ENCODE measurements around the gene INS.
"Not testable (repeated sequence)": the region's sequence is repeated elsewhere in the genome, so short reads cannot be mapped to it uniquely, and the experiment has no call there.

Gene INS

GRCh38 chr11:2132874-2133240 lies 28.2 kb downstream of the INS start:
- DNase-seq (ENCODE audit: low read depth in 2 of 2), result no peak

DNA sequence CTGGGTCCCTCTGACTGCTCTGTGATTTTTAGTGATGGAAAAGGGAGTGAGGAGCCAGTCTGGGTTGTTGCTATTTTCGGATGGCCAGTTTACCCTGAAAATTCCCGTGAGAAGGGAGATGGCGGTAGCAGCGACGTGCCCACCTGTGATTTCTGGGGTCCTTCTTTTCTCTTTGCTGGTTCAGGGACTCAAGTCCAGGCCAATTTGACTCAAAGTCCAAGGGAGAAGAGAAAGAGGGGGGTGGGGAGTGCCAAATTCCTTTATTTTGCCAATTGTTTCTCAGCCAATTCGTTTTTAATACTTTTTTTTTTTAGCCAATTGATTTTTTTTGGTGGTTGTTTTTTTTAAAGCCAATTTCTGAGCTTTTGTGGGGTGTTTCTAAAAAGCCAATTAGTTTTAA lies 28.8 kb downstream of the INS start:
- DNase-seq (ENCODE audit: low read depth in 2 of 2), result no peak

GRCh38 chr11:2131371-2132236 lies 29.4 kb downstream of the INS start:
- no peak for DNase-seq (ENCODE audit: low read depth in 2 of 2)

DNA sequence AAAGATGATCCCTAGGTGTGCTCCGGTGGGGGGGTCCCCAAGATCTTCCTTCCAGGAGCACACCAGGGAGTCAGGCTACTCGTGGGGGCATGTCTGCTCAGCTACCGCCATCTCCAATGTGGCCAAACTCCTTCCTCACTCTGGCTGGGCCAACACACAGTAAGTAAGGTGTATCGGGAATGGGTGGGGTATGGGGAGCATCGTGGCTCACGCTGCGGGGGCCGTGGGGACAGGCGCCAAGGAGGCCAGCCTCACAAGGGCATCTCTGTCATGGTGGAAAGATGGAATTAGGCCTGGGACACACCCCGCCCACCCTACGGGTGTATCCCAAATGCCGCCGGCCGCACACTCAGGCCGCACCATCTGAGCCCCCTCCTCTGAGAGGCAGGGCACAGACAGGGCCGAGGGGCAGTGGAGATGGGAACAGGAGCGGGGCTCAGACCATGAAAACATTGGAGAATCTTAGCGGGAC lies 30.1 kb downstream of the INS start:
- DNase-seq (ENCODE audit: low read depth in 2 of 2), result no peak

DNA sequence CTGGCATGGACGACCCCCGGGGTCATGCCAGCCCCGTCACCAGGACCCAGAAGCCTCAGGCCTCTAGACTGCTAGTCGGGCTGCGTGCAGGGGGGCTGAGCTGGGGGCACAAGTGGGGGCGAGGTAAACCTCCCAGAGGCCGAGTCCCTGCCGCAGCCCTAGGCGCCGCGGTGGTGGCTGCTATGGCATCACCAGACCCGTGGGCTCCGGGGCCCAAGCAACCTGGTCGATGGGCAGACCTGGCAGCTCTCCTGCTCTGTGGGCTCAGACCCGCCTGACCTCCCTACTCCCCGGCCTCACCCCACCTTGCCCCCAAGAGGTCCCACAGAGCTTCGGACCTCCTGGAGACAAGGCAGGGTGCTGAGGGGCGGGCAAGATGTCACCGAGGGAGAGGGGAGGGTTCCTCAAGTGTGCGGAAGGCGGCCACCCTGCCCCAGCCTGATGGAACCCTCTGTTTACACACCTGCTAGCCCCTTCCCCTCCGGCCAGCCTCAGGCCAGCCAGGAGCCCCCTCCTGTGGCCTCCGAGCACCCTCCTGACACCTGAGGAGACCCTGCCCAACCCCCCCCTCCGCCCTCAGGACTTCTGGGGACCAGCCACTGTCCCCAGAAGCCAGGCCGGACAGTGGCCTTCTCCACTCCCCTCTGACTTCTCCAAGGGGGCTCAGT lies 31.2 kb downstream of the INS start:
- DNase-seq (ENCODE audit: low read depth in 2 of 2), result no peak

DNA sequence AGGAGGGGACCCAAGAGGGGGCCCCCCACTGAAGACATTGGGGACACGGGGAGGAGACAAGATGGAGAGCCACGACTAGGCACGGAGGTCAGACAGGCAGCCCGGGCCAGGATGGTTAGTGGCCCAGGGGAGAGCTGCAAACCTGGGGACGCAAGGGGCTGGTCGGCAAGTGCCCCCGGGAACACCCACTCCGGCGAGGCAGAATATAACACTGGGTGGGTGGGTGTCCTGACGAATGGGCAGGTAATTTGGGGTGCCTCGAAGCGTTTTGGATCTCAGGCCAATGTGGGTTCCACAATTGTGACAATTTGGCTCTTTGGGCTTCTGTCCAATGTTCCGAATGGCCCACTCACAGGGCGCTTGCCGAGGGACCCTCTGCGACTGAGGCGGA lies 31.7 kb downstream of the INS start:
- DNase-seq (ENCODE audit: low read depth in 2 of 2), result no peak

GRCh38 chr11:2128511-2129307 lies 32.3 kb downstream of the INS start:
- DNase-seq (ENCODE audit: low read depth in 2 of 2), result no peak

GRCh38 chr11:2128130-2128510 lies 32.9 kb downstream of the INS start:
- no peak for DNase-seq (ENCODE audit: low read depth in 2 of 2)

GRCh38 chr11:2127482-2128129 lies 33.4 kb downstream of the INS start:
- no peak for DNase-seq (ENCODE audit: low read depth in 2 of 2)

DNA sequence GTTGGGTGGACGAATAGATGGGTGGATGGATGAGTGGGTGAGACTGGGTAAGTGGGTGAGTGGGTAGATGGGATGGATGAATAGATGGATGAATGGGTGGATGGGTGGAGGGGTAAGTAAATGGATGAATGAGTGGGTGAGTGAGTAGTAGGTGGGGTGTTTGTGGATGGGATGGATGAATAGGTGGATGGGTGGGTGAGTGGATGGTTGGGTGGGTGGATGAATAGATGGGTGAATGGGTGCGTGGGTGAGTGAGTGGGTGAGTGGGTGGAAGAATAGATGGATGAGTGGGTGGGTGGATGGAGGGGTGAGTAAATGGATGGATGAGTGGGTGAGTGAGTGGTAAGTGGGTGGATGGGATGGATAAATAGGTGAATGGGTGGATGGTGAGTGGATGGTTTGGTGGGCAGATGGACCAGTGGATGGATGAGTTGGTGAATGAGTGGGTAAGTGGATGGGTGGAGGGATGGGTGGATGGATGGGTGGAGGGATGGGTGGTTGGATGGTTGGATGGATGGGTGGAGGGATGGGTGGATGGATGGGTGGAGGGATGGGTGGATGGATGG lies 34.4 kb downstream of the INS start:
- no peak for DNase-seq (ENCODE audit: low read depth in 2 of 2)

DNA sequence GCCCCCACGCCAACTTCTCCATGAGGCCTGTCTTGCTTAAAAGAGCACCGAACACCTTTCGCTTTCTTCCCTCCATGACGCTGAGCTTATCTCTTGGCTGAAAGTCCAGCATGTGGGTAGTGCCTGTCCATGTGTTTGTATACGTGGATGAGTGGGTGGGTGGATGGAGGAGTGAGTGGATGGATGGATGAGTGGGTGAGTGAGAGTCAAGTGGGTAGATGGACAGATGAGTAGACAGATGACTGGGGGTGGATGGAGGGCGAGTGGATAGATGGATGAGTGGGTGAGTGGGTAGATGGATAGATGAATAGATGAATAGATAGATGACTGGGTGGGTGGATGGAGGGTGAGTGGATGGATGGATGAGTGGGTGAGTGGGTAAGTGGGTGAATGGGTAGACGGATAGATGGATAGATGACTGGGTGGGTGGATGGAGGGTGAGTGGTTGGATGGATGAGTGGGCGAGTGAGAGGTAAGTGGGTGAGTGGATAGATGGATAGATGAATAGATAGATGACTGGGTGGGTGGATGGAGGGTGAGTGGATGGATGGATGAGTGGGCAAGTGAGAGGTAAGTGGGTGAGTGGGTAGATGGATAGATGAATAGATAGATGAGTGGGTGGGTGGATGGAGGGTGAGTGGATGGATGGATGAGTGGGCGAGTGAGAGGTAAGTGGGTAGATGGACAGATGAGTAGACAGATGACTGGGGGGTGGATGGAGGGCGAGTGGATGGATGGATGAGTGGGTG lies 36.1 kb downstream of the INS start:
- not testable (repeated sequence) for DNase-seq (ENCODE audit: low read depth in 2 of 2)

- DNase-seq (ENCODE audit: low read depth in 2 of 2), result no peak
Measured at GRCh38 chr11:2123628-2123960, 37.4 kb downstream of the INS start.

GRCh38 chr11:2122907-2123627 lies 37.9 kb downstream of the INS start:
- no peak for DNase-seq (ENCODE audit: low read depth in 2 of 2)

- no peak for DNase-seq (ENCODE audit: low read depth in 2 of 2)
Measured at GRCh38 chr11:2122222-2122906, 38.6 kb downstream of the INS start.

GRCh38 chr11:2121227-2122130 lies 39.5 kb downstream of the INS start:
- DNase-seq (ENCODE audit: low read depth in 2 of 2), result no peak

DNA sequence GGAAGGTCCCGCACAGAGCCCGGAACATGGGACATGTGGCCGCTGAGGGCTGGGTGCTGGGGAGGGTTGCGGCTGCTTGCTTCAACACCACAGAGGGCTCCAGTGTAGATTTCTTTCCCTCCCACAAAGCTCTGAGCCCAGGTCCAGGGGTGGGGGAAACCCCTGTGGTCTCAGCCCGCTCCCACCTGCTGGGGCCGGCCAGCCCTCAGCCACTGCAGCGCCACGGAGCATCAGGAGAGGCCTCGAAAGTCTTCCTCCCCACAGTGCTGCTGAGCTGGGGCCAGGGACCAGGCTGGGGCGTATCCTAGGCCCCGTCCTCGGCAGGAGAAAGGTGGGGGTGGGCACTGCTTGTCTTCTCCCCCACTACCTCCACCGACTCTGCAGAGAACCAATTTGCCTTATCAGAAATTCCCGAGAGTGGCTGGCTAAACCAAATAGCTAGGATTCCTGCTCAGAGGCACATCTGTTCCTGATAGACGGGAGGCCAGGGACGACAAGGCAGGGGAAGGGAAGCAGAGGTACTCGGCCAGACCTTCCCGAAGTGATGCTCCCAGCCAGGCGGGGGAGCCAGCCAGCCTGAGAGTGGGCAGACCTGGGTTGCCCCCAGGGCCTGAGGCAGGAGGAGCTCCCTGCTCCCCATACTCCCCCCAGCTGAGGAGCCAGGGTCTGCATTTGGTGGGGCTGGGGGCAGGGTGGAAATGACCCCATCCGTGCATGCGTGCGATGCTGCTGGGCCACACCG lies 40.5 kb downstream of the INS start:
- no peak for DNase-seq (ENCODE audit: low read depth in 2 of 2)

DNA sequence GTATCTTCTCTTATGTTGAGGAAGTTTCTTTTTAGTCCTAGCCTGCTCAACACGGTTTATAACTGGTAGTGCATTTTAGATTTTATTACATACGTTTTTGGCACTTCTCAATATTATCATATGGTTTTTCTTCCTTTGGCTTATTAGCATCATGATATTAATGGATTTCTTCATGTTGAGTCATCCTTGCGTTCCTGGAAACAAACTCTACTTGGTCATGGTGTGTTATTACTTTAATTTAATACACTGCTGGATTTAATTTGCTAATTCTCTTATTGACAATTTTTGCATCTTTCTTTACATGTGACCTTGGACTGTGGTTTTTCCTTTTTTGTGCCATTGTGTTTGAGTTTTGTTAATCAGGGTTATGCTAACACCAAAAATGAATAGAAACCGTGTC lies 42.3 kb downstream of the INS start:
- no peak for DNase-seq (ENCODE audit: low read depth in 2 of 2)

DNA sequence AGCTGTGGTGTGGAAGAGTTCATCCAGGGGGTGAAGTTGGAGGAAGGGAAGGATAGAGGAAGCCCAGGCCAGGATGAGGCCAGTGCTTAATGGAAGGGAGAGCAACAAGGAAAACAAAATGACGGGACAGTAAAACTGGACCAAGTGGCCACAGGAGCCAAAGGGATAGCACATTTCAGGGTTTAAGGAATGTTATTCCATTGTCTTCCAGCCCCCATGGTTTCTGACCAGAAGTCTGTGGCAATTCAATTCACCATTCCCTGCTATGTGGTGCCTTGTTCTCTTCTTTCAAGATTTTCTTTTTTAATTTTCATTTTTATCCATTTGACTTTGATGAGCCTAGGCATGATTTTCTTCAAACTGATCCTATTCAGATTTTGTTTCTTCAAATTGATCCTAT lies 44.3 kb downstream of the INS start:
- no peak for DNase-seq (ENCODE audit: low read depth in 2 of 2)

All from stimulated activated CD4-positive, alpha-beta T cell treated with anti-CD3 and anti-CD28 coated beads, Interleukin-1b, Interleukin-23, amount 100 ng/mL, for 4 hours (primary cell).